ENCODE results near the gene FTO.
"Not testable (repeated sequence)": the region's sequence is repeated elsewhere in the genome, so short reads cannot be mapped to it uniquely, and the experiment has no call there.

Gene FTO

DNA sequence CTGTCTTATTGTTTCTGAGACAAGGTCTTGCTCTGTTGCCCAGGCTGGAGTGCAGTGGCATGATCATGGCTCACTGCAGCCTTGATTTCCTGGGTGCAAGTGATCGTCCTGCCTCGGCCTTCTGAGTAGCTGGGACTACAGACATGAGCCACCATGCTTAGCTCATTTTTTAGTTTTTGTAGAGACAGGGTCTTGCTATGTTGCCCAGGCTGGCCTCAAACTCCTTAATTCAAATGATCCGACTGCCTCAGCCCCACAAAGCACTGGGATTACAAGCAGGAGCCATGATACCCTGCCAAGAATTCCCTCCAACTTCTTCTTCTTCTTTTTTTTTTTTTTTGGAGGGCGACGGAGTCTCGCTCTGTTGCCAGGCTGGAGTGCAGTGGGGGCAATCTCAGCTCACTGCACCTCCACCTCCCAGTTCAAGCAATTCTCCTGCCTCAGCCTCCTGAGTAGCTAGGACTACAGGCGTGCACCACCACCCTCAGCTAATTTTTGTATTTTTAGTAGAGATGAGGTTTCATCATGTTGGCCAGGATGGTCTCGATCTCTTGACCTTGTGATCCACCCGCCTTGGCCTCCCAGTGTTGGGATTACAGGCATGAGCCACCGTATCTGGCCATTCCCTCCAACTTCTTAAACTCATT, 477.9 kb downstream of the FTO start:
- not testable (repeated sequence) for DNase-seq (ENCODE audit: low spot score)

DNA sequence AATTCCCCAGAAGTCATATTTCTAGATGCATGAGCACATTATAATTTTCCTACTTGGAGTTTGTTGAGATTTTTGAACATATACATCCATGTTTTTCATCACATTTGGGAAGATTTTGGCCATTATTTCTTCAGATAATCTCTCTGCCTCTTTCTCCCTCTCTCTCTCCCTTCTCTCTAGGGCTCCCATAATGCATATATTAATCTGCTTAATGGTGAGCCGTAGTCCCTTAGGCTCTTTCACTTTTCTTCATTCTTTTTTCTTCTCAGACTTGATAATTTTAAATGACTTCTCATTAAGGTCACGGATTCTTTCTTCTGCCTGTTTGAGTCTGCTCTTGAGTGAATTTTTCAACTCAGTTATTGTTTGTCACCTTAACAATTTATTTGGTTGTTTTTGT, 481.1 kb downstream of the FTO start:
- no peak for DNase-seq (ENCODE audit: low spot score)

DNA sequence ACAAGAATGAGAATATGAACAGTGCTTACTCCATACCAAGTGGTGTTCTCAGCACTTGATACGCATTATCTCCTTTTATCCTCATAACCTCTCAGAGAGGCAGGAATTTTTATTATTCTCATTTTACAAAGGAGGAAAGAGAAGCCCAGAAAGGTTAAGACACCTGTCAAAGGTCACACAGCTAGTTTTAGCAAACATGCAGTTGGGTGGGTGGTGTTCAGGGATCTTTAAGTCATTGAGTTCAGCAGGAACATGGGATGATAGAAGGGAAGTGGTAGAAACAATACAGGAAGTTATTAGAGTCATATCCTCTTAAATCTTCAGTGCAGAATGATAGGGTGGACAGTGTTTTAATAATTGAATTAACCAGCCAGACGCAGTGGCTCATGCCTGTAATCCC, 487.2 kb downstream of the FTO start:
- DNase-seq (ENCODE audit: low spot score): no peak

DNA sequence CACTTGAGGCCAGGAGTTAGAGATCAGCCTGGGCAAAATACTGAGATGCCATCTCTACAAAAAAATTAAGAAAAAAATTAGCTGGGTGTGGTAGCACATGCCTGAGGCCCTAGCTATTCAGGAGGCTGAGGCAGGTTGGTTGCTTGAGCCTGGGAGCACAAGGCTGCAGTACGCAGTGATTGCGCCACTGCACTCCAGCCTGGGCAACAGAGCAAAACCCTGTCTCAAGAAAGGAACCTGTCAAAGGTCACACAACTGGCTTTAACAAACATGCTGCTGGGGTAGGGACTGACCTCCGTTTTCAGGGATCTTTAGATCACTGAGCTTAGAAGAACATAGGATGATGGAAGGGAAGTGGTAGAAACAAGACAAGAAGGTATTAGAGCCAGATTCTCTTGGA, 487.6 kb downstream of the FTO start:
- DNase-seq (ENCODE audit: low spot score): no peak

DNA sequence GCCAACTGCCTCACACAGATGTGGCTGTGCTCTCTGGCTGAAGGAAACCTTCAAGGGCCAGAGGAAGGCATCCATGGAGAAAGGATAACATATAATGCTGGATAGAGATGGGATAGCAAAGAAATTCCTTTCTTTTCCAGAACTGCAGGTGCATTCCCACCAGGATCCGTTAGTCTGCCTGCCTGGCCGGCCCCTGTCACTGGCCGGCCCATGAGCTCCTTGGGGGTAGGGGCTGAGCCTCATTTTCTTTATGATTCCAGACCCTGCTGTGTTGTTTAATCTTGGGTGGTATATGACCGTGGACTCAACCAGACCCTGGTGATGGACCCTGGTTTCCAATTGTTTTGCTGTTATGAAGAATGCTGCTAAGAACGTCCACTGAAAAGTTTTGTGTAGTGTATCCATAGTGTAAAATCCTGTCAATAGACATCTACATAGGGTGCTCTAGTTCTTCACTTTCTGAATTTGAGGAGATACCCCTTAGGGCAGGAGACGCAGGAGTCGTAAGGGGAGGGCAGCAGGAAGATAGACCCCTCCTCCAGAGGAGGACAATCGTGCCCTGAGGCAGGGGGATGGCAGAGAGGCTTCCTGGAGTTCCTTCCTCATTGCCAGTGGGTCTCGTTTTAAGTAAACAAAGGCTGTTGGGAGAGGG, 489.2 kb downstream of the FTO start:
- DNase-seq (ENCODE audit: low spot score): no peak

DNA sequence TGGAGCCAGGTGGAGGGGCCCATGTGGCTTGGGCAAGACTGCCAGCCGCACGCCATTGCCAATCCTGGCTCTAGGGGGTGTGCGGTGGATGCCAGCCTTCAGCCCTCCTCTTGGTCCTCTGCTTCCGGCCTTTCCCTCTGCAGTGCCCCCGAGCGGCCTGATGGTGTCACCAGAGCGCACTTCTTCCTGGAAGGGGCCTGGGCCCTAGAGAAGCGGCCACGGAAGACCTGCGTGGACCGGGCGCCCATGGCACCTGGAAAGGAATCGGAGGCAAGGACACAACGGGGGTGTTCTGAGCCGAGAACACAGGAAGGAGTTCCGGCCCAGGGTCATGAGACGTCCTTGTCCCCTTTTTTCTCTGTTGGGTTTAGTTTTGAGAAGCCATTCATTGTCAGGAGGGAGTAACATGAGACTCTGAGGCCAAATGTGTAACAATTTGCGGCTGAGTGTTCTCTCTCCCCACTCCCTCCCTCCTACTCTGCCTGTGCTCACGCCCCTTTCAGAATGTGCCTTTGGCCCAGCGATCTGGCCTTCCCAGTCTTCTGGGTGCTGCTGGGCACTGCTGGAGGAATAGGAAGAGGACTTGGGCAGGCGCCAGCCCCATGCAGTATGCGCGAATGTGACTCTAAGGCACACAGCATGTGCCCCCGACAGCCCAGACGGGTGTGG, 489.8 kb downstream of the FTO start:
- peak; percentile 46 for DNase-seq (ENCODE audit: low spot score)

DNA sequence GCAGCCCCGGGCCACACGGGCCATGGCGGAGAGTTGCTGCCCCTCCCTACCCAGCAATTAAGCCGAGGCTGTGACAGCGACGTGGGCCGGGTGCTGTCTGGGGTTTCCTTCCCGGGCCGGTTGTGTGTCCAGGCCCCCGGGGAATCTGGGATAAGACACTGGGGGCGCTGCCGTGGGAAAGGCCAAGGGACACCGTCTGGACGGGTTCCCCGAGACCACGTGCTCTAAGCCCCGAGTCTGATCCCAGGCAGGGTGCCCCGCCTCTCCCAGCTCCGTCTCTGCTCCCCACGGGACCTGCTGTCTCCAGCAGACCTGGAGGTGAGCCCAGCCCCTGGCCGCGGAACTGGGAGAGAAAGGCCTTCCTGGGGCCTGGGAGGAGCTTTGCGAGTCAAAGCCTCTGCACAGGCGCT, 490.4 kb downstream of the FTO start:
- peak; percentile 14 for DNase-seq (ENCODE audit: low spot score)

DNA sequence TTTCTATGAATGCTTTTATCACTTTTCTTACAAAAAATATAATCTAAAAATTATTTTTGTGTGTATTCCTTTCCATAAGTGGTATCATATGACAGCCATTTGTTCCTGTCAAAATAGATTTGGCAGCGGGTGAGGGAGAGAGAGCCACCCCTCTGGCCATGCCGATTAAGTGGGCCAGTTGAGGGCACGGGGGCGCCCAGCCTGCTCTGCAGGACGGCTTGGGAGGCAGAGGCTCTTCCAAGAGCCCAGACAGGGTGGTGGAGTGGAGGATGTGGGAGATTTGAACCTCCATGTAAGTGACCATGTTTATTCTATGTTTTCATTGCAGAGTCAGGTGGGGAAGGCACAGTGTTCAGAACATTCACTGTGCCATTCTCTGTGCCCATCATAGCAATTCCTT, 493.8 kb downstream of the FTO start:
- DNase-seq (ENCODE audit: low spot score): no peak

DNA sequence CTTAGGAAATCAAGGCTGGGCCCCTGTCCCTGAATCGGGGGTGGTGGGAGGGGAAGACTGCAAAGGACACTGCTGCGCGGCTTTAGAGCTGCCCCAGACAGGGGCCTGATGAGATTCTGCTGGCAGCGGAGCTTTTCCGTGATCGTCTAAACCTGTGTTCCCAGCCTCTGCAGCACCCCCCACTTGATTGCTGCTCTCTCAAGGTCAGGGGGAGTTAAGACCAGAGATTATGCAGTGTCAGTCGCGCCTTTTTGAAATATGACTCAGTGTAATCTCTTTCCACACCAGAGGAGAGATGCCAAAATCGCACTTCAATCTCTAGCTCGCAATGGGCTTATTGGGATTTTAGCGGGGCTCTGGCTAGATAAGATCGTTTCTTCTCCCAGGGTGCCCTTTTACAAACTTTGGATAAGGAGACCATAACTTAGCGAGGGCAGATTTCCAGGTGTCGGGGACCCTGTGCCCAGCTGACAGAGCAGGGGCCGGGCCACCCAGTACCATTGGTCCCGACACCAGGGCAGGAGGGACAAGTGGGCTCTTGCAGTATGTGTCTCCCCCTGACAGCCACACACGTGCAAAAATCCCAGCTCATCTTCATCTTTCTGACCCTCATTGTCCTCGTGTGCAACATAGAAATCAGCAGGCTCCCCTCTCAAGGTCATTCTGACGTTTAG, 495.7 kb downstream of the FTO start:
- no peak for DNase-seq (ENCODE audit: low spot score)

DNA sequence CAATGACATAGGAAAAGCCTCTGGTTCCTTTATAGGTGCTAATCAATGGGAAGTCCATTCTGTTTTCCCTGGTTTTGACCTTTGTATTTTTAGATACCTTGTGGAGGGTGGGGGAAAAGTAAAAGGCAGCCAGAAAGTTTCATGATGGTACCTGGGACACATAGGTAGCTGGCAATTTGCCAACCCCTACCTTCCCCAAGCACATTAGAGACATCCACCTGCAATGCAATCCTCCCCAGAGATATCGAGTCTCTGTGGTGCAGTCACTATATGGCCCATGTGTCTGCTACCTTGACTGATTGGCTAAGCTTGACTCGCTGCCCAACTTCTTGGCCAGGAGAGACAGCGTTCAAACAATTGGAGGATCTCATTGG, 496.2 kb downstream of the FTO start:
- DNase-seq (ENCODE audit: low spot score): no peak

DNA sequence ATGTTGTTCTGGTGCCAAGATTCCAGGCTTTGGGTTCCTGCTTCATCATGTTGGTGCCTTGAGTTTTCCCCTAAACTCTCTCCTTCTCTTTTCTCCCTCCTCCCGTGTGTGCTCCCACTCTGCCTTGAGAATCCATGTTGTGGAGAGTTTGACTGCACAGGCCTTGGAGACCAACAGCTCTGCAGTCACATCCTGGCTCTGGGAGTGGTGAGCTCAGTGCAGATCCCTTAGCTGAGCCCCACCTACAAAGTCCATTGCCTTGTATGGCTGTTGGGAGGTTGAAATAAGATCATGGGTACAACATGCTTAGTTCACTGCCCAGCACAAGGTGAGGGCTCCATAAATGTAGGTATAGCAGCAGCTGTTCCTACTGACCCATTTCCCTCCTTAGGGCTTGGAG, 496.8 kb downstream of the FTO start:
- DNase-seq (ENCODE audit: low spot score): no peak

DNA sequence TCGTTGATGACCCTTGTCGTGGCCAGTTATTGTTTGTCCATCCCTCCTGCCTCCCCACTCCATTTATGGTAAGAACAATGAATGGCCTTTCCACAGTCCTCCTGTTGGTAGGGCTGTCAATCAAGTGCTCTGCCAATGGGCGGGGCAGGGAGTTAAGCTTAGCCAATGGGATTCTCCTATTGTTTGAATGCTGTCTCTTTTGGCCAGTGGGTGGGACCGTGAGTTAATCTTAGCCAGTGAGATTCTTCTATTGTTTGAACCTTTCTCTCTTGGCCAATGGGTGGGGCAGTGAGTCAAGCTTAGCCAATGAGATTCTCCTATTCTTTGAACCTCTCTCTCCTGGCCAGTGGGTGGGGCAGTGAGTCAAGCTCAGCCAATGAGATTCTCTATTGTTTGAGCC, 497.2 kb downstream of the FTO start:
- no peak for DNase-seq (ENCODE audit: low spot score)
